Measurements from ENCODE around the gene BACE1-AS.
A peak's percentile ranks its signal among the peaks of the same experiment; 100 is the strongest.
"Not testable (repeated sequence)": the region's sequence is repeated elsewhere in the genome, so short reads cannot be mapped to it uniquely, and the experiment has no call there.

BACE1-AS gene
- 0.46 to 8.1 (median 3.1) reads per million in 18 experiments for total RNA-seq

DNA sequence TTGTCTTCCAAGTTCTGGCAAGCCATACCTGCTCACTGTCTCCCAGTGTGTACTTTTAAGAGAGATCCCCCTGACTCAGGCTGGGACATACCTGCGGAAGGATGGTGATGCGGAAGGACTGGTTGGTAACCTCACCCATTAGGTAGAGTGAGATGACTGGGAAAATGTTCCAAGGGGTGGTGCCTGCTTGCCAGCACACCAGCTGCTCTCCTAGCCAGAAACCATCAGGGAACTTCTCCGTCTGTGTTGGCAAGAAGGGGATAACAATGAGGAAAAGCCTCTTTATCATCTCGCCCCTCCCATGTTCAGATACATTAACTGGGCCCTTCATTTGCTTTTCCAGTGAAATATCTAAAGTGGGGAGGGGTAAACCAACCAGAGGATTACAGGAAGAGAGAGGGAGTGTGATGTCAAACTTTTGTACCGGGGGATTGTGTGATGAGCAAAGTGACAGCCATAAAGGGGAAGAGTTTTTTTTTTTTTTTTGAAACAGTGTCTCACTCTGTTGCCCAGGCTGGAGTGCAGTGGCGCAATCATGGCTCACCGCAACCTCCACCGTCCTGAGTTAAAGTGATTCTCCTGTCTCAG lies at the start of gene BACE1-AS:
TSS of gene BACE1-AS (plus strand) at position 538 of the 588 bp plus-strand sequence.
- DNase-seq, result no peak

DNA sequence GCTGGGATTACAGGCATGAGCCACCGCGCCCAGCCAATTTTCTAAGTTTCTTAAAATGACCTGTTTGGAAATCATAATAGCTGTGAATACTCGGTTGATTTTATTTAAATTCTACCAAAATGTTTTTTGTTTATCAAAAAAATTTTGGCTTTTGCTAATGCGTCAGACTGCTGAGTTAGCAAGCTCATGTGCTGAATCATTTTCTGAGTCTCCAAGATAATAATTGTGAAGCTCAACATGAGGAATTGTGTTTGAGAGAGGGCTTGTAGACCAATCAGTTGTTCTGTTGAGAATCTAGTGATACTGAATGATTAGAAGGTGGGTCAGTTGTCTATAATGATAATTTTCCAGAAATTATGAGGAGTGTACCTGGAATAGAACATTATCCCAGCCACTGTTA lies 42.8 kb upstream of the BACE1-AS start:
- no peak for DNase-seq

DNA sequence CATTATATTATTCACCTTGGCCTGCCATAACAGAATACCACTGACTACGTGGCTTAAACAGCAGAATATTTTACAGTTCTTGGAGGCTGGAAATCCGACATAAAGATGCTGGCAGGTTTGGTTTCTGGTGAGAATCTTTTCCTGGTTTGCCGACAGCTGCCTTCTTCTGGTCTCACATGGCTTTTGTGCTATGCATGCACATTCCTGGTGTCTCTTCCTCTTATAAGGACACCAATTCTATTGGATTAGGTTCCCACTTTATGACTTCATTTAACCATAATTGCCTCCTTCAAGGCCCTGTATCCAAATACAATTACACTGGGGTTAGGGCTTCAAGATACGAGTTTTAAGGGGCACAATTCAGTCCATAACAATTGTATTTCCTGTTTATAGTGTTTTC lies 41.6 kb upstream of the BACE1-AS start:
- DNase-seq, result no peak

DNA sequence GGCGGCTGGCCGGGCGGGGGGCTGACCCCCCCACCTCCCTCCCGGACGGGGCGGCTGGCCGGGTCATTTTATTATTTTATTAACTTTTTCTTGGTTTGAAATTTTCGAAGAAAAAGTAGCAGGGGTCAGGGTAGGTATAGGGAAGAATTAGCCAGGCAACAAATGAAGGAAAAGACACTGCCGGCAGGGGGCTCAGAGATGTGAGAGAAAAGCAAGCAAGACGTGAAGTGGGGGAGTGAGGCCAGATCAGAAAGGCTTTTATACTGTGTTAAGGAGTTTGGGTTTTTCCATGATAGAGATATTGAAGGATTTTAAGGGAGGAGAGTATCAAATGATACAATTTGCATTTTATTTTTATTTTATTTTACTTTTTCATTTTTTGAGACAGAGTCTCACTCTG lies 39.6 kb upstream of the BACE1-AS start:
- DNase-seq, result no peak

DNA sequence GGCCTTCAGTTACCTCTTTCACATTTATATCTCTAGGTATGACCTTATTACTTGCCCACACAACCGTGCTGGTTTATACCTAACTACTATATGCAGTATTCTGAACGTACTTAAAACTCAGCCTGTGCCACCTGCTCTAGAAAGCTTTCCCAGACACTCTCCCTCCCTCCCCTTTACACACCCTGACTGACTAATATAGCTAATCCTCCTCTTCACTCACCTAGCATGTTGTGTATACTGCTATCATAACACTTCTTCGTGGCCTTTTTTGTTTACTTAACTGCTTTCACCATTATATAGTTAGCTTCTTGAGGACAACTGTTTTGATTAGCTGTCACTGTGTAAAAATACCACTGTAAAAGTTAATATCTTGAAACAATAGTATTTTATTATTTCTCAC lies 35.2 kb upstream of the BACE1-AS start:
- no peak for DNase-seq

DNA sequence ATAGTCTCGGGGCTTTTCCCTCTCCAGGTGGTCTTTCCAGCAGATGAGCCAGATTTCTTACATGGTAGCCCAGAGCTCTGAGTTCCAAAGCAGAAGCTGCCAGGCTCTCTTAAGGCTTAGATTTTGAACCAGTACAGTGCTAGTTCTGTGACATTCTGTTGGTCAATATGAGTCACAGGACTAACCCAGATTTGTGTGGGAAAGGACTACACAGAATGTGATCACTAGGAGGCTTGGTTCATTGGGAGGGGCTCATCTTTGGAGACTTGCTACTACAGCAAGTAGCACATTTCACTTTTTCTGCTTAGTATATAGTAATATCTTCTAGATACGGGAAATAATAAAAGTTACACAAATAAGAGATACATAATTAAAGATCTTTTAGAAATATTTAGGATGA lies 34.6 kb upstream of the BACE1-AS start:
- no peak for DNase-seq

DNA sequence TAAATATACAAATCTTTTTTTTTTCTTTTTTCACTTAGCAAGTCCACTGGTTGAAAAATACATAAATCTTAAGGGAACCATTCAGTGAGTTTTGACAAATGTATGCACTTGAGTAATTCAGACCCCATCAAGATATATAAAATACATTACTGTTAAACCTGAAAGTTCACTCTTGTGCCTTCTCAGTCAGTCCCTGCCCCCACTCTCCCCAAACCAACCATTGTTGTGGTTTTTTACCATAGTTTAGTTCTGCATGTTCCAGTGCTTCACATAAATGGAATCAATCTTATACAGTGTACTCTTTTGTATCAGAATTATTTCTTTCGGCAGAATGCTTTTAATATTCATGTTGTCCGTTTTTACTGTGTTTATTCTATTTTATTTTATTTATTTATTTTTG lies 32.6 kb upstream of the BACE1-AS start:
- no peak for DNase-seq

DNA sequence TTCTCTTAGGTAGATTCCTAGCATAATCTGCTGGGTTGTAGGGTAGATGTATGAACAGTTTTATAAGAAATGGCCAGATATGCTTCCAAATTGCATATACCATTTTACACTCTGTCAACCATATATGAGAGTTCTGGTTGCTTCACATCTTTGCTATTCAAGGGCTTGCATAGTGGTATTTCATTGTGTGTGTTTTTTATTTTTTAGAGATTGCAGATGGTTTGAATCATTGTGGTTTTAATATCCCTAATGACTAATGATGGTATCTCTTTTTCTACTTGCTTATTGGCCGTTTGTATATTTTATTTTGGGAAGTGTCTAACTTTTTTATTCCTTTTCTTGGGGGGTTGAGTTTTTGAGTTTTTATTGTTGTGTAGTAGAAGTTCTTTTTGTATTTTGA lies 31.7 kb upstream of the BACE1-AS start:
- DNase-seq, result no peak

DNA sequence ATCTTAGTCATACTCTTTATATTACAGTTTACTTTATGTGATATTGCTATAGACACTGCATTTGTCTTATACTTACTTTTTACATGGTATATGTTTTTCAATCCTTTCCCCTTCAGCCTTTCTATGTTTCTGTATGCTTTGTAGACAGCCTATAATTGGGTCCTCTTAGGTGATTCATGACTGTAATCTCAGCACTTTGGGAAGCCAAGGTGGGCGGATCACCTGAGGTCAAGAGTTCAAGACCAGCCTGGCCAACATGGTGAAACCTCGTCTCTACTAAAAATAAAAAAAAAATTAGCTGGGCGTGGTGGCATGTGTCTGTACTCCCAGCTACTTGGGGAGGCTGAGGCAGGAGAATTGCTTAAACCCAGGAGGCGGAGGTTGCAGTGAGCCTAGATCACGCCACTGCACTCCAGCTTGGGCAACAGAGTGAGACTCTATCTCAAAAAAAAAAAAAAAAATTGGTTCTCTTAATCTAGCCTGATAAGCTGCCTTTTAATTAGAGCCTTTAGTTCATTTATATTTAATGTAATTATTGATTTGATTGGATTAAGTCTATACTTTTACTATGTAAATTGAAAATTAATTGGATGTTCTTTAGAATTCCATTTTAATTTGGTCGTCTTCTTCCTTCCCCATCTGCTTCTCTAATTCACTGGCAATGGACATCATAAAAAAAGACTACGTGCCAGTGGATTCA lies 26.4 kb upstream of the BACE1-AS start:
- DNase-seq, result not testable (repeated sequence)

DNA sequence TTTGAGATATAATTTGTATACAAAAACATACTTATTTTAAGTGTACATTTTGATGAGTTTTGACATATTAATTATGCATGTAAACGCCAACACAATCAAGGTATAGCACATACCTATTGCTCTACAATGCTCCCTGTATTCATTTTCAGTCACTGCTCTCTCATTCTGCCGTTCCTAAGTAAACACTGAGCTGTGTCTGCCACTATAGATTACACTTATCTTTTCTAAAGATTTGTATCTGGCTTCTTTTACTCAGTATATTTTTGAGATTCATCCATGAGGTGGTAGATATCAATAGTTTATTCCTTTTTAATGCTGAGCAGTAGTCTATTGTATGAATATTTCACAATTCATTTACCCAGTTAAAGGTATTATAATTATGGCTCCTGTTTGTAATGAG lies 25.4 kb upstream of the BACE1-AS start:
- no peak for DNase-seq

DNA sequence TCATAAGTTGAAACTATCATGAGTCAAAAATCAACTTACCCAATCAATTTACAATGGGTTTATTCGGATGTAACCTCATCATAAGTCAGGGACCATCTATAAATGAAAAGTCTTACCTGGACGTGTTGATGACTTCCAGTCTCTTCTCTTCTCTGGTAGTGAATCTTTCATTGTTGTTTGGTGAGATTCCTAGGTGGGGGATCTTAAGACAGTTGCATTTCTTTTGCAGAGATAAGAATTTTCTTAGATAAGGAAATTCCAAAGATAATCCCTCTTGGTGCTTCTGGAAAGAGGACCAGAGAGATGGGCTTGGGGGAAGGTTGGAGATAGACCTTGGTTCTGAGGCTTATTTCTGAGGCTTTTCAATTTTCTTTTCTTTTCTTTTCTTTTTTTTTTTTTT lies 21.3 kb upstream of the BACE1-AS start:
- DNase-seq, result no peak

DNA sequence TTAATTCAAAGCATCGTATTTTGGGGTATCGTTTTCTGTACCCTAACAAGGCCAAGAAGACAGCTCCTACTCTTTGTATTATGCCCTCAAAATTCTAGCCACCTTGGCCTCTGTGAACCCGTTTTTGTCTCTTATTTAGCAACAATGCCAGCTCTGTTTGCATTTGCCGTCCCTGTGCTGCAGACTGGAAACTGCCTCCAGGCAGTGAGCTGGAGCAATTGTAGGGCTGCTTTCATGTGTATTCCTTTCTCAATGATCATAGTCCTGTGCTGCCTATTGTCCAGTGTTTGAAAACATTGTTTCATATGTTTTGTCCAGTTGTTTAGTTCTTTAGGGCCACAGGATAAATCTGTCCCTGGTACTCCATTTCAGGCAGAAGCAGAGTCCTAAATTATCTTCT lies 19.9 kb upstream of the BACE1-AS start:
- no peak for DNase-seq

DNA sequence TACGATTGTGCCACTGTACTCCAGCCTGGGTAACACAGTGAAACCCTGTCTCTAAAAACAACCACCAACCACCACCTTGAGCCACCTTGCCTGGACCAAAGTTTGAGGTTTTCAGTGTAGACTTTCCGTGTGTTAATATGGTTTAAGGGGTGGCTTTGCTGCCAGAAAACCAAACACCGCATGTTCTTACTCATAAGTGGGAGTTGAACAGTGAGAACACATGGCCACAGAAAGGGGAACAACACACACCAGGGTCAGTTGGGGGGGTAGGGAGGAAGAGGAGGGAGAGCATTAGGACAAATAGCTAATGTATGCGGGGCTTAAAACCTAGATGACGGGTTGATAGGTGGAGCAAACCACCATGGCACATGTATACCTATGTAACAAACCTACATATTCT lies 19.0 kb upstream of the BACE1-AS start:
- DNase-seq, result peak in 1 of 2 donors; percentile 23

DNA sequence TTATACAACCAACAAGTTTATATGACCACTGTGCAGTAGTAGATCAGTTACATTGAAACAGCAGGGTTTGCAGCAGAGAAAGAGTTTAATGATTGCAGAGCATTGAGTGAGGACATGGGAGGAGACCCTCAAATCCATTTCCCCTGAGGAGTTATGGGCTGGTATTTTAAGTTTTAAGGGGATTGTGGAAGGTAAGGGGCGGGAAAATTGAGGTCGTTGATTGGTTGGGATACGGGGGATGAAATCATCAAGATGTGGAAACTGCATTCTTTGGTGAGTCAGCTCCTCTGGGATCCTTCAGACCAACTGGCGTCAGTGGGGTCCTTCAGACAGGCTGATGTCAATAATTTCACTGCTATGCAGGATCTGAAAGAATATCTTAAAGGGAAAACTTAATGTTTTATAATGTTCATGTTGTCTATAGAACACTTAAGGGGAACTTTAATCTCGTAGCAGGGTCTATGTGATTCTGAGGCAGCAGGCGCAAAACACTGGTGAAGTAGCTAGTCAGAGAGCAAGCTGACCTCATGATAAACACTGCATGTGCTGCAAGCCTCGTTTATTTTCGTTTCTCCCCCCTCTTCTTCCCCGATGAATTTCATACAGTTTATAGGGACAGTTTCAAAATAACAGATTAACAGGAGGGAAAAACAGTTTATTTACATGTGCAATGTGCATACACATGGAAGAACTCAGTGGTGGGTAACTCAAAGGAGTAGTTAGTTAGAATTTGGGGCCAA lies 17.4 kb upstream of the BACE1-AS start:
- no peak for DNase-seq

DNA sequence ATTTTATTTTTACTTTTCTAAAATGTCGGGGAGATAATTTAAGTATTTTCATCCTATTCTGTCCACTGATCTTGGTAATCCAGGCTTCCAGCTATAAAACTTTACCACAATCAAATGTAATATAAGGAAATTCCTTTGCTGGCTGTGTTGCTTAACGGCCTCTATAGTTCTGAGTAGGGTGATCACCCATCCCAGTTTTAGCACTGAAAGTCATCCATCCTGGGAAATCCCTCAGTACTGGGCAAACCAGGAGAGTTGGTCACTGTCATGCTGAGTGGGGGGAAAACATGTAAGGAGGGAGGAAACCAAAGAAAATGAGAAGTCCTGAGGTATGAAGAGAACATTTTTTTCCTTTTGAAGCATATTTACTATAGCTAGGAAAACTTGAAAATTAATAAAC lies 12.8 kb upstream of the BACE1-AS start:
- DNase-seq, result no peak

DNA sequence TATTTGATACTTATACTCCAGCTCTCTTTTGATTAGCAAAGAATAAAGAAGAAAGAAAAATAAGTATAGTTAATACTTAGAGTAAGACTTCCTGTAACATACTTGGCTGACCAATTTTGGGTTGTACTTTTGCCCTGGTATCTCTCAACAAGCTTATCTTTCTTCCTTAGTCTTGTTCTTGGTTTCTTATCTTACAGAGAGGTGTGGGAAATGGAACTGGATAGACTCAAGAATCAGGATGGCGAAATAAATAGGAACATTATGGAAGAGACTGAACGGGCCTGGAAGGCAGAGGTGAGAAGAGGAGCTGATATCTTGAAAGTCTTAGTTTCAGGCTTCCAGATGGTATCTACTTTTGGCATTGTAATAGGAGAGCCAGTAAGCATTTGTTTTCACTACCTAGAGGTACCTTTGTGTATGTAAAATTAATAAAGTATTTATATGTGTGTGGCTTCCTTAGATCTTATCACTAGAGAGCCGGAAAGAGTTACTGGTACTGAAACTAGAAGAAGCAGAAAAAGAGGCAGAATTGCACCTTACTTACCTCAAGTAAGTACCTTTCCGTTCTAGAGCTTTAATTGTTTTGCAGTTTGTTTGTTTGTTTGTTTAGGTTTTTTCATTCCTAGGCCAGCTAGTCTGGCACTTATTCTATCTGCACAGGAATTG lies 11.3 kb upstream of the BACE1-AS start:
- no peak for DNase-seq

DNA sequence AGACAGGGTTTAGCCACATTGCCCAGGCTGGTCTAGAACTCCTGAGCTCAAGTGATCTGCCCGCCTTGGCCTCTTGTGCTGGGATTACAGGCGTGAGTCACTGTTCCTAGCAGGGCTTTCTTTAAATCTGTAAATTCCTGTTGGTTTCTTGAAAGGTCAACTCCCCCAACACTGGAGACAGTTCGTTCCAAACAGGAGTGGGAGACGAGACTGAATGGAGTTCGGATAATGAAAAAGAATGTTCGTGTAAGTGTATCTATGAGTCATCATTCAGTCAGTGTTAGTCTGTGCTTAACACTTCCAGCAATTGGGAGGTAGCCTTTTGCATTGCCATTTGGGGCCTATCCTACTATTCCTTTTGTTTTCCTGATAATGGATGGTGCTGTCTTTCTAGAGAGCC lies 10.0 kb upstream of the BACE1-AS start:
- DNase-seq, result no peak

DNA sequence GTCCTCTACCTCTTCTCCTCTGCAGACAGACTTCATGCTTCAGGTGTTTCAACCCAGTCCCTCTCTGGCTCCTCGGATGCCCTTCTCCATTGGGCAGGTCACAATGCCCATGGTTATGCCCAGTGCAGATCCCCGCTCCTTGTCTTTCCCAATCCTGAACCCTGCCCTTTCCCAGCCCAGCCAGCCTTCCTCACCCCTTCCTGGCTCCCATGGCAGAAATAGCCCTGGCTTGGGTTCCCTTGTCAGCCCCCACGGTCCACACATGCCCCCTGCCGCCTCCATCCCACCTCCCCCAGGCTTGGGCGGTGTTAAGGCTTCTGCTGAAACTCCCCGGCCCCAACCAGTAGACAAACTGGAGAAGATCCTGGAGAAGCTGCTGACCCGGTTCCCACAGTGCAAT lies 9.3 kb upstream of the BACE1-AS start:
- no peak for DNase-seq

DNA sequence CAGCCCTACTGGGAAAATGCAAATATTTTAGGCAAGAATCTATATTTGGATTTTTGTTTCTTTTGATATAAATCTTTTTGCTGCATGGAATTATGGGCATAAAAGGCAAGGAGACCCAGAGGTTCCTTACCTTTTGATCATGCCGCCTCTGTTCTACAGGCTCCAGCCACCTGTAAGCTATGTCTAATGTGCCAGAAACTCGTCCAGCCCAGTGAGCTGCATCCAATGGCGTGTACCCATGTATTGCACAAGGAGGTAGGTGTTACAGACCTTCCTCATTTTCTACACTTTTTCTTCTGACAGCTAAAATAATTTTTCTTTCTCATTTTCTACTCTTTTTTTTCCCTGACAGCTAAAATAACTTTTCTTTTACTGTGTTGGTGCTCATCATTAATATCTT lies 8.2 kb upstream of the BACE1-AS start:
- DNase-seq, result no peak

DNA sequence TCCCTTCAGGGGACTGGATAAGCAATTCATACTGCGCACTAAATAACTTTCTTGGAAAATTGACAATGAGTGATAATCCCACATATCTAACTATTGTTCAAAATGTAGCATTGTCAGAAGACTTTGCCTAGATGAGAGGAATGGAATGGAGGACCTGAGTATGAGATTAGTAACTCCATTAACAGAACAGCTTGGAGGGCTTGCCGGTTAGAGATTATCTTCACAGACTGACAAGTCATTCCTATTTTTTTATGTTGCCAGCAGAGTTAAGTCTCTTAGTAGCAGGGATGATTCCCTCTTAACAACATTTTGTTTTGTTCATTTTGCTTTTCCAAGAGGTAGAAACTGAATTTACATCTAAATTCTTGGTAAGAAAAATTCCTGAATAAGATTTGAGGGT lies 7.1 kb upstream of the BACE1-AS start:
- no peak for DNase-seq

DNA sequence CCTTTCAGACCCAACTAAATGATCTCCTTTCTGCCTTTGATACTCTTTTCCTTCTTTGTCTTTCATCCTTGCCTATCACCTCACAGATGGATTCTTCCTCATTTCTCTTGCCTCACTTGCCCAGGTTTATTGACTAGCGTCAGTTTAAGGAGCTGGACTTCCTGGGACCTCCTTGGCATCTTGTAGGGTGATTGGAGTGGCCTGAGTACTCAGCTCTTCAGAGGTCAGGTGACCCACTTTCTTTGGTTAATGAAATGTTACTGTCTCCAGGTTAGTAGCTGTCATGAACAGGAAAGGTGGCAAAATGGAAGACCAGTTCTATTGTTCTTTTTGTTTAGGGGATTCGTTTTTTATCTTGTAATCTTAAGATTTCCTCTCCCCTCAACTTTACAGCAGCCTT lies 4.6 kb upstream of the BACE1-AS start:
- no peak for DNase-seq

DNA sequence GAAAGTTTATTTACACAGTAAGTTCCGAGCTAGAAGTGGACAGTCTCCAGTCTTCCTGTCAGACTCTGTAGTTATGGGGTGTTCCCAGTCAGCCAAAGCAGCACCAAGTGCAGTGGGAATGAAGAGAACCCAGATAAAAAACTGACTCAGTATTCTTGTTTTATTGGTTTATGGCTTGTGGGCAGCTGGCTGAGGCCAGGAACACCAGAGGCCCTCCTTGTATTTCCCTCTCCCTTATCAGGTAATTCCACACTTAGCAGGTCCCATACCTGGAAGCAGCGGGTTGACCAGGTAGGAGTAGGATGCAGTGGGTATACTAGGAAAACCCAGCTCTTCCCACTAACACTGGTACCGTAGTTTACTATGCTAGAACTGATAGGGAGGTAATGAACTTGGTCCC lies 3.5 kb upstream of the BACE1-AS start:
- DNase-seq, result no peak

DNA sequence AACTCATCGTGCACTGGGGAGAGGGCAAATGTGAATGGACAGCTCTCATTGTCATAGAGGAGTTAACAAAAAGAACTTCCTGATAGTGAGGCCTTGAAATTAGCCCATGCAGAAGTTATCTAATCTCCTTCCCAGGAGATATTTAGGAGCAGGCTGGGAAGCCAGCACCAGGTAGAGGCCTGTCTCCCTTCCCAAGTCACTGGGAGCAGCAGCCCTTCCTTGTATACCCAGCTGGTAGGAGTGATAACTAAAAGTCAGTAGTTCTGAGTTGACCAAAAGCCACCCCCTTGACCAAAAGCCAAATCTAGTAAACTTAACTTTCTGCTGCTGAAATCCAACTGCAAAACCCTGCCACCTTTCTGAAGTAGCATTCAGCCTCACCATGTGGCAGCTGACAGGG lies 1.4 kb upstream of the BACE1-AS start:
- DNase-seq, result no peak

DNA sequence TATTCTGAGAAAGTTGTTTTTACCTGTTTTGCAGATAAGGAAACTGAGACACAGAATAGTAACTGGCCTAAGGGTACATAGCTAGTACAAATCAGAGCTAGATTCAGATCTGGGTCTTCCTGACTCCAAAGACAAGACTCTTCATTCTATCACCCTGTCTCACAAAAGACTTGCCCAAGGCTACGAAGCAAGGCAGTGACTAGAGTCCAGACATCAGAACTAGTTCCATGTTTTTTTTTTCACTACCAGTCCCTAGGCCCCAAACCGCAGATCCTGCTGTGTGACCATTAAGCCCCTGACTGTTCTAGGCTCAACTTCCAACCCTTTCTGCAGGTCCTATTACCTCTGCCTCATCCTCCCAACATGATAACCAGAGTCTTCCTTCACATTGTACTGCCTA lies 1.5 kb downstream of the BACE1-AS start:
- no peak for DNase-seq

Measured in inflammatory macrophage (primary cell).